B cell (primary cell): ENCODE measurements around the gene SPEM3. TPM values are rescaled to one million over a fixed set of nuclear protein-coding genes. Genes with fewer than 3 reads are reported as not detected.

Source experiments
- ATAC-seq: fragments of 200-7000 bp; cut with Tn5 transposase; one replicate; pipeline ENCODE4 v1.10.0; 2021; ENCODE audit warnings: low read depth, mild to moderate bottlenecking, moderate number of reproducible peaks, moderate library complexity
- CTCF ChIA-PET: fragments of 350-600 bp; sonication (Branson Sonifier 250); formaldehyde crosslinking; loops from one replicate; lab custom pipeline; 2021; ENCODE audit warnings: antibody characterized with exemption, inconsistent platforms; lab: Charles Lee
- POLR2A ChIA-PET: fragments of 350-600 bp; sonication (Branson Sonifier 250); formaldehyde crosslinking; loops from one replicate; lab custom pipeline; 2021; ENCODE audit warnings: antibody characterized with exemption; lab: Charles Lee
- DNase-seq: peaks from one replicate; pipeline ENCODE4 v3.0.0; 2013
- H2AFZ ChIP-seq: 2 replicates; pipeline ENCODE4 v1.6.1; 2012; ENCODE audit warnings: mild to moderate bottlenecking, low read depth, low read length; ENCODE audit not compliant: insufficient read depth, poor library complexity, severe bottlenecking
- H3K27ac ChIP-seq, 2 donors: 1 replicate in 1 of 2; 2 replicates in 1 of 2; pipeline ENCODE4 v1.5.1; 2012 to 2013; ENCODE audit warnings: low read length in 2 of 2, mild to moderate bottlenecking in 2 of 2, moderate library complexity in 1 of 2
- H3K27me3 ChIP-seq, 4 experiments: fragments of 200-600 bp in 1 of 4; sonication (generic) in 1 of 4; replicated peaks in 1 of 4; 1 replicate in 2 of 4; 2 replicates in 2 of 4; pipeline versions ENCODE4 v1.6.1 to v1.7.0; 2013 to 2016; ENCODE audit warnings: low read length in 3 of 4, mild to moderate bottlenecking in 2 of 4, mixed read lengths in 1 of 4, moderate library complexity in 1 of 4; ENCODE audit not compliant: insufficient read depth in 4 of 4, control insufficient read depth in 3 of 4; ENCODE audit errors: control extremely low read depth in 1 of 4
- H3K36me3 ChIP-seq, 2 experiments: replicated peaks in 1 of 2; 1 replicate in 1 of 2; 2 replicates in 1 of 2; pipeline versions ENCODE4 v1.6.1 to v1.7.1; 2013; ENCODE audit warnings: low read length in 1 of 2; ENCODE audit not compliant: insufficient read depth in 2 of 2, control insufficient read depth in 1 of 2; ENCODE audit errors: control extremely low read depth in 1 of 2, extremely low read depth in 1 of 2
- H3K4me1 ChIP-seq, 2 donors: fragments of 200-600 bp in 1 of 2; sonication (generic) in 1 of 2; 1 replicate in 1 of 2; 2 replicates in 1 of 2; pipeline versions ENCODE4 v1.5.1 to v1.6.1; 2013 to 2017; ENCODE audit warnings: low read length in 2 of 2; ENCODE audit not compliant: control insufficient read depth in 2 of 2, insufficient read depth in 2 of 2
- H3K4me2 ChIP-seq: replicated peaks from 2 replicates; pipeline ENCODE3; 2012; ENCODE audit warnings: mild to moderate bottlenecking, low read depth, low read length; ENCODE audit not compliant: poor library complexity, severe bottlenecking
- H3K4me3 ChIP-seq, 5 experiments: fragments of 200-600 bp in 1 of 5; sonication (generic) in 1 of 5; 1 replicate in 3 of 5; 2 replicates in 2 of 5; pipeline versions ENCODE4 v1.5.1 to v1.7.0; 2011 to 2016; ENCODE audit warnings: low read length in 4 of 5, mild to moderate bottlenecking in 4 of 5, low read depth in 2 of 5, control low read depth in 1 of 5, moderate library complexity in 1 of 5; ENCODE audit not compliant: insufficient read depth in 1 of 5; ENCODE audit errors: control extremely low read depth in 1 of 5, extremely low read depth in 1 of 5
- H3K79me2 ChIP-seq: fragments of 200-600 bp; sonication (generic); one replicate; pipeline ENCODE4 v1.6.0; 2016; ENCODE audit warnings: low read length; ENCODE audit not compliant: control insufficient read depth, insufficient read depth
- H3K9ac ChIP-seq: fragments of 200-600 bp; sonication (generic); 2 replicates; pipeline ENCODE4 v1.6.1; 2017; ENCODE audit warnings: mild to moderate bottlenecking, low read length, moderate library complexity
- H3K9me3 ChIP-seq, 3 donors: one replicate each; pipeline versions ENCODE4 v1.6.1 to v1.7.1; 2013; ENCODE audit warnings: low read length in 2 of 3; ENCODE audit not compliant: control insufficient read depth in 2 of 3, insufficient read depth in 1 of 3; ENCODE audit errors: control extremely low read depth in 1 of 3
- H4K20me1 ChIP-seq: 2 replicates; pipeline ENCODE4 v1.6.0; 2012; ENCODE audit warnings: mild to moderate bottlenecking, low read length; ENCODE audit not compliant: insufficient read depth, control insufficient read depth, poor library complexity, severe bottlenecking
- H3K27ac Mint-ChIP-seq: one replicate; pipeline ENCODE4 v1.8.0; 2021; ENCODE audit warnings: mixed read lengths
- H3K27me3 Mint-ChIP-seq: one replicate; pipeline ENCODE4 v1.8.0; 2021; ENCODE audit warnings: mixed read lengths
- H3K4me1 Mint-ChIP-seq: one replicate; pipeline ENCODE4 v1.8.0; 2021; ENCODE audit warnings: mixed read lengths
- H3K4me3 Mint-ChIP-seq: one replicate; pipeline ENCODE4 v1.8.0; 2021; ENCODE audit warnings: mixed read lengths
- H3K9me3 Mint-ChIP-seq: one replicate; pipeline ENCODE4 v1.8.0; 2022; ENCODE audit warnings: mixed read lengths; ENCODE audit not compliant: insufficient read depth
- CTCF ChIP-seq: fragments of 200-600 bp; IDR thresholded peaks from one replicate; pipeline ENCODE4 v1.8.0; 2022; ENCODE audit warnings: antibody characterized with exemption, mild to moderate bottlenecking
- EZH2 ChIP-seq: IDR thresholded peaks from 2 replicates; pipeline ENCODE4 v1.6.1; 2012; ENCODE audit warnings: borderline replicate concordance, low read depth, mild to moderate bottlenecking, moderate library complexity, low read length; ENCODE audit not compliant: insufficient read depth, poor library complexity, severe bottlenecking
- WGBS: methylation state at CpG from one replicate; pipeline ENCODE4 v1.1.5; 2013; ENCODE audit warnings: missing lambda C conversion rate; ENCODE audit not compliant: insufficient coverage; 5-methylcytosine and 5-hydroxymethylcytosine counted together
- intact Hi-C: fragments of 100-400 bp; cut with micrococcal nuclease; formaldehyde crosslinking; loops from one replicate; pipeline ENCODE4 v1.10.0; 2022
- polyA plus RNA-seq: library from polyadenylated mRNA; depleted of rRNA; stranded (reverse); fragments of >200 nt; gene quantifications from 2 replicates; pipeline ENCODE4 v1.2.3, GENCODE V29; 2012
- total RNA-seq, 2 donors: library from RNA; stranded (reverse); fragments of 120-200 nt in 1 of 2; gene quantifications; 1 replicate in 1 of 2; 2 replicates in 1 of 2; pipeline versions ENCODE4 v1.2.3 to v1.2.4, GENCODE V29; 2013 to 2022

The SPEM3 gene
- total and polyA plus RNA-seq, 2 donors (not counting 1 experiment from before 2014, with no cell fraction given), result not detected

GRCh38 chr17:7418472-7419152 is 10.0 kb upstream of the SPEM3 start:
- ChIA-PET CTCF (interaction anchor here (1.5 kb wide), 1 partner anchor 18 kb away, joined by 3 read pairs; no protein-coding TSS in a partner anchor), POLR2A (no interaction called here)
- H3K4me2 ChIP-seq, result no peak overlapping the region
- Mint-ChIP-seq H3K27me3 (peaks cover 8% of the 10 kb centered on the region), H3K4me1 (no peaks in the 10 kb centered on the region), H3K4me3 (no peak overlapping the region), H3K27ac (no peak overlapping the region), H3K9me3 (no peaks in the 10 kb centered on the region)
- no peaks in the 10 kb centered on the region for H3K27me3 ChIP-seq
- no peak overlapping the region for H2AFZ ChIP-seq
- intact Hi-C loops, result no loop called here
- DNase-seq, result no peak
- H3K4me1 ChIP-seq, result no peaks in the 10 kb centered on the region
- no peak overlapping the region for H3K4me3 ChIP-seq
- no peak overlapping the region for H3K27ac ChIP-seq
- no peaks in the 10 kb centered on the region for H4K20me1 ChIP-seq
- ATAC-seq, result no peak
- H3K79me2 ChIP-seq, result no peaks in the 10 kb centered on the region
- no peak overlapping the region for H3K9ac ChIP-seq
- WGBS, result 82% methylated on average over 12 of the region's 18 CpGs
- no peaks in the 10 kb centered on the region for H3K9me3 ChIP-seq
- TF ChIP-seq CTCF (no peak), EZH2 (no peak)
- no peaks in the 10 kb centered on the region for H3K36me3 ChIP-seq

- POLR2A ChIA-PET, result no interaction called here
- H4K20me1 ChIP-seq, result no peaks in the 10 kb centered on the region
- Mint-ChIP-seq H3K4me3 (no peak within 1 kb of the TSS), H3K4me1 (no peaks in the 10 kb centered on the region), H3K27me3 (peaks cover 8% of the 10 kb centered on the region), H3K9me3 (no peaks in the 10 kb centered on the region), H3K27ac (no peak within 1 kb of the TSS)
- no peak within 1 kb of the TSS for H3K4me2 ChIP-seq
- DNase-seq (no peak), ATAC-seq (no peak)
- CTCF ChIA-PET, result interaction anchor here (1.5 kb wide), 1 partner anchor 17 kb away, joined by 3 read pairs; no protein-coding TSS in a partner anchor
- H3K9ac ChIP-seq, result no peak within 1 kb of the TSS
- H3K27me3 ChIP-seq, result peaks cover 0 to under 1% (median 0%) of the 10 kb centered on the region in 4 experiments
- no peaks in the 10 kb centered on the region for H3K79me2 ChIP-seq
- 90% methylated on average over 12 of the region's 17 CpGs for WGBS
- H3K4me3 ChIP-seq, result no peak within 1 kb of the TSS
- H3K36me3 ChIP-seq, result no peaks in the 10 kb centered on the region
- H3K4me1 ChIP-seq, result no peaks in the 10 kb centered on the region
- intact Hi-C loops, result no loop called here
- no peak for TF ChIP-seq CTCF
- H2AFZ ChIP-seq, result no peak within 1 kb of the TSS
- no peaks in the 10 kb centered on the region for H3K9me3 ChIP-seq
- H3K27ac ChIP-seq, result no peak within 1 kb of the TSS
Observed at GRCh38 chr17:7419819-7420610, 8.6 kb upstream of the SPEM3 start, which contains the start of gene SPEM1. Gene SPEM1 (plus strand): TSS chr17:7420324. CDS start chr17:7420385, 61 bp downstream.
